Lower lobe of right lung (tissue), 2 donors: ENCODE results near the gene PRKCG. TPM values are rescaled to one million over a fixed set of nuclear protein-coding genes. Genes with fewer than 3 reads are reported as not detected.

Experiments used
- ATAC-seq, 2 donors: fragments of 200-7000 bp; cut with Tn5 transposase; one replicate each; pipeline ENCODE4 v1.9.1; 2020 to 2022; ENCODE audit warnings: mild to moderate bottlenecking in 2 of 2, moderate library complexity in 2 of 2
- DNase-seq: peaks from one replicate; pipeline ENCODE4 v3.0.0-alpha.2; 2020
- H3K27ac ChIP-seq: fragments of 200-600 bp; one replicate; pipeline ENCODE4 v1.8.0; 2022
- H3K27me3 ChIP-seq: fragments of 200-600 bp; one replicate; pipeline ENCODE4 v1.8.0; 2022; ENCODE audit warnings: low read depth
- H3K36me3 ChIP-seq: fragments of 200-600 bp; one replicate; pipeline ENCODE4 v1.8.0; 2022; ENCODE audit warnings: mild to moderate bottlenecking
- H3K4me1 ChIP-seq: fragments of 200-600 bp; one replicate; pipeline ENCODE4 v1.8.0; 2022
- H3K4me3 ChIP-seq: fragments of 200-600 bp; one replicate; pipeline ENCODE4 v1.8.0; 2022; ENCODE audit warnings: mild to moderate bottlenecking
- H3K9me3 ChIP-seq: fragments of 200-600 bp; one replicate; pipeline ENCODE4 v1.8.0; 2022
- intact Hi-C: fragments of 100-400 bp; cut with DNase I; formaldehyde crosslinking; loops from one replicate; pipeline ENCODE4 v1.11.0; 2022
- total RNA-seq: library from RNA; stranded (reverse); fragmentation: NEBNext Ultra II Directional; extraction: Animal tissue kit (Norgen Biotek cat#: 25700); gene quantifications from one replicate; pipeline ENCODE4 v1.2.1, GENCODE V29; 2021
- TF ChIP-seq, protein P1 (sequence below): fragments of 200-600 bp; IDR thresholded peaks from one replicate; pipeline ENCODE4 v1.8.0; 2022; ENCODE audit warnings: antibody characterized with exemption, mild to moderate bottlenecking
- donor health status: DM: no; HTN: yes; CAD: no; lungs with severe emphysema.

The PRKCG gene
- total RNA-seq, 1 donor from 2014 or later = not detected

DNA sequence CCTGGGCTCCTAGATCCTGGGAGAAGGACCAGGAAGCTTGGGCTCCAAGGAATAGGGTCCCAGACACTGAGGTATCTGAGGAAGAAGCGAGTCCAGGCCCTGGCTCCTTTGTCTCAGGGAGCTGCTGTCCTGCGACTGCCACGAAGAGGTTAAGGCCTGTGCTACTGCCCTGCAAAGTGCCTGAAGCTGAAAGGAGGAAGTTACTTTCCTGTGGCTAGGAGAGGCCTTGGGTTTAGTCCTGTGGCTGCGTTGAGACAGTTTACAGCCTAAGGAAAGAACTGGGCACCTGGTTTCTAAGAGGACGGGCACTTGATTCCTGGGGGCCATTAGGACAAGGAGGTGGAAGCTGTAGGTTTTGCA lies 11.5 kb upstream of the PRKCG start:
- Histone ChIP-seq H3K27ac (peak overlapping the region; percentile 51), H3K9me3 (no peaks in the 10 kb centered on the region), H3K27me3 (no peaks in the 10 kb centered on the region), H3K36me3 (peaks cover 24% of the 10 kb centered on the region), H3K4me1 (peaks cover 55% of the 10 kb centered on the region), H3K4me3 (peak overlapping the region; percentile 80)
- intact Hi-C loops = no loop called here
- DNase-seq = peak; percentile 70
- TF ChIP-seq, protein P1, sequence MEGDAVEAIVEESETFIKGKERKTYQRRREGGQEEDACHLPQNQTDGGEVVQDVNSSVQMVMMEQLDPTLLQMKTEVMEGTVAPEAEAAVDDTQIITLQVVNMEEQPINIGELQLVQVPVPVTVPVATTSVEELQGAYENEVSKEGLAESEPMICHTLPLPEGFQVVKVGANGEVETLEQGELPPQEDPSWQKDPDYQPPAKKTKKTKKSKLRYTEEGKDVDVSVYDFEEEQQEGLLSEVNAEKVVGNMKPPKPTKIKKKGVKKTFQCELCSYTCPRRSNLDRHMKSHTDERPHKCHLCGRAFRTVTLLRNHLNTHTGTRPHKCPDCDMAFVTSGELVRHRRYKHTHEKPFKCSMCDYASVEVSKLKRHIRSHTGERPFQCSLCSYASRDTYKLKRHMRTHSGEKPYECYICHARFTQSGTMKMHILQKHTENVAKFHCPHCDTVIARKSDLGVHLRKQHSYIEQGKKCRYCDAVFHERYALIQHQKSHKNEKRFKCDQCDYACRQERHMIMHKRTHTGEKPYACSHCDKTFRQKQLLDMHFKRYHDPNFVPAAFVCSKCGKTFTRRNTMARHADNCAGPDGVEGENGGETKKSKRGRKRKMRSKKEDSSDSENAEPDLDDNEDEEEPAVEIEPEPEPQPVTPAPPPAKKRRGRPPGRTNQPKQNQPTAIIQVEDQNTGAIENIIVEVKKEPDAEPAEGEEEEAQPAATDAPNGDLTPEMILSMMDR = no peak
- ATAC-seq = no peak

DNA sequence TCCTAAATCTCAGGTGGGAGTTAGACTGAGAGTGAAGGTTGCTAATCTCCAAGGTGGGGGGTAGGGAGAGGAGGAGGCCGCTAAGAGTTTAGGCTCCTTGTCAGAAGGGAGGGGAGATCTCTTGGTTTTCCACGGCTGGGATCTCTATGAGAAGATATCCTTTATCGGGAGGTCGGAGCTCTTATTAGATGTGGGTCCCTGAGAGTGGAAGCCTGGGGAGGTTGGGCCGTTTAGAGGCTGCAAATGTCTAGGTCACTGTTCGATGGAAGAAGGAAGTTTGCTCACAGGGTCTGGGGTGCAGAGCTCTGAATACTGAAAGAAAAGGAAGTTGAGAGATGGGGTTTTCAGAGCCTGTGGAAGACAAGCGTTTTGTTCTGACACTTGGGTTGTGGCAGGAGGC lies 10.5 kb upstream of the PRKCG start:
- Histone ChIP-seq H3K27ac (peak overlapping the region; percentile 51), H3K27me3 (no peaks in the 10 kb centered on the region), H3K9me3 (no peaks in the 10 kb centered on the region), H3K4me1 (peaks cover 45% of the 10 kb centered on the region), H3K4me3 (no peak overlapping the region), H3K36me3 (peaks cover 31% of the 10 kb centered on the region)
- no peak for ATAC-seq
- DNase-seq = no peak
- intact Hi-C loops = no loop called here
- TF ChIP-seq, protein P1 = no peak

DNA sequence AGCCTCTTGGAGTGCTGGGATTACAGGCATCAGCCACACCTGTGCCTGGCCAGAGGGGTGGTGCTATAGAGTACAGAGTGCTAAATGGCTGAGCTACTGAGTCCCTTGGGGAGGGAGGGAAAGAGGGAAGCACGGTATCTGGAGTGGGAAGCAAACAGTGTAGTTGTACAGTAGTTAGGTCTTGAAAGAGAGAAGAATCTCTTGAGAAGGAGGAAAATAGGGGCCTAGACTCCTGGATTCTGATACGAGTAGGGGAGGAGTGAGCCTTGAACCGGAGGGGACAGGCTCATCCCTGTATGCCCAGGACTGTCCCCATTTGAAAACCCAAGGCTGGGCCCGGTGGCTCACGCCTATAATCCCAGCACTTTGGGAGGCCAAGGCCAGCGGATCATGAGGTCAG lies 9.2 kb upstream of the PRKCG start:
- Histone ChIP-seq H3K27ac (no peak overlapping the region), H3K4me1 (peaks cover 36% of the 10 kb centered on the region), H3K36me3 (peaks cover 31% of the 10 kb centered on the region), H3K9me3 (no peaks in the 10 kb centered on the region), H3K27me3 (no peaks in the 10 kb centered on the region), H3K4me3 (no peak overlapping the region)
- TF ChIP-seq, protein P1 = no peak
- intact Hi-C loops = no loop called here
- ATAC-seq (no peak), DNase-seq (no peak)

DNA sequence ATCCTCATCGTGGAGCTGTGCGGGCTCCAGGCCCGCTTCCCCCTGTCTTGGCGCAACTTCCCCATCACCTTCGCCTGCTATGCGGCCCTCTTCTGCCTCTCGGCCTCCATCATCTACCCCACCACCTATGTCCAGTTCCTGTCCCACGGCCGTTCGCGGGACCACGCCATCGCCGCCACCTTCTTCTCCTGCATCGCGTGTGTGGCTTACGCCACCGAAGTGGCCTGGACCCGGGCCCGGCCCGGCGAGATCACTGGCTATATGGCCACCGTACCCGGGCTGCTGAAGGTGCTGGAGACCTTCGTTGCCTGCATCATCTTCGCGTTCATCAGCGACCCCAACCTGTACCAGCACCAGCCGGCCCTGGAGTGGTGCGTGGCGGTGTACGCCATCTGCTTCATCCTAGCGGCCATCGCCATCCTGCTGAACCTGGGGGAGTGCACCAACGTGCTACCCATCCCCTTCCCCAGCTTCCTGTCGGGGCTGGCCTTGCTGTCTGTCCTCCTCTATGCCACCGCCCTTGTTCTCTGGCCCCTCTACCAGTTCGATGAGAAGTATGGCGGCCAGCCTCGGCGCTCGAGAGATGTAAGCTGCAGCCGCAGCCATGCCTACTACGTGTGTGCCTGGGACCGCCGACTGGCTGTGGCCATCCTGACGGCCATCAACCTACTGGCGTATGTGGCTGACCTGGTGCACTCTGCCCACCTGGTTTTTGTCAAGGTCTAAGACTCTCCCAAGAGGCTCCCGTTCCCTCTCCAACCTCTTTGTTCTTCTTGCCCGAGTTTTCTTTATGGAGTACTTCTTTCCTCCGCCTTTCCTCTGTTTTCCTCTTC lies 8.0 kb upstream of the PRKCG start:
- Histone ChIP-seq H3K36me3 (peaks cover 31% of the 10 kb centered on the region), H3K9me3 (no peaks in the 10 kb centered on the region), H3K27ac (no peak overlapping the region), H3K4me3 (no peak overlapping the region), H3K27me3 (no peaks in the 10 kb centered on the region), H3K4me1 (peaks cover 40% of the 10 kb centered on the region)
- ATAC-seq = no peak
- intact Hi-C loops = no loop called here
- TF ChIP-seq, protein P1 = no peak
- no peak for DNase-seq

DNA sequence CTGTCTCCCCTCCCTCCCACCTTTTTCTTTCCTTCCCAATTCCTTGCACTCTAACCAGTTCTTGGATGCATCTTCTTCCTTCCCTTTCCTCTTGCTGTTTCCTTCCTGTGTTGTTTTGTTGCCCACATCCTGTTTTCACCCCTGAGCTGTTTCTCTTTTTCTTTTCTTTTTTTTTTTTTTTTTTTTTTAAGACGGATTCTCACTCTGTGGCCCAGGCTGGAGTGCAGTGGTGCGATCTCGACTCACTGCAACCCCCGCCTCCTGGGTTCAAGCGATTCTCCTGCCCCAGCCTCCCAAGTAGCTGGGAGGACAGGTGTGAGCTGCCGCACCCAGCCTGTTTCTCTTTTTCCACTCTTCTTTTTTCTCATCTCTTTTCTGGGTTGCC lies 7.4 kb upstream of the PRKCG start:
- Histone ChIP-seq H3K36me3 (peaks cover 31% of the 10 kb centered on the region), H3K27ac (no peak overlapping the region), H3K4me1 (peaks cover 43% of the 10 kb centered on the region), H3K9me3 (no peaks in the 10 kb centered on the region), H3K4me3 (no peak overlapping the region), H3K27me3 (peaks cover 2% of the 10 kb centered on the region)
- ATAC-seq (no peak), DNase-seq (no peak)
- TF ChIP-seq, protein P1 = no peak
- intact Hi-C loops = no loop called here
